Activated CD4-positive, alpha-beta T cell treated with anti-CD3 and anti-CD28 coated beads, Interleukin-2, amount 50 U/mL, for 48 hours (primary cell): ENCODE results near the gene HDAC1.
"Not testable (repeated sequence)": the region's sequence is repeated elsewhere in the genome, so short reads cannot be mapped to it uniquely, and the experiment has no call there.

Experiments
- DNase-seq, 2 experiments: peaks; one replicate each; pipeline ENCODE4 v3.0.0-alpha.2; 2020

Gene HDAC1

GRCh38 chr1:32291708-32292538 lies at the start of gene HDAC1:
TSS of gene HDAC1 (plus strand) at chr1:32292083. CDS start at chr1:32292170, 87 bp downstream.
- DNase-seq: peak; percentile 97 to 98

- no peak for DNase-seq
These were observed 49.5 kb upstream of the HDAC1 start for GRCh38 chr1:32242341-32242851.

- no peak for DNase-seq
These were observed 45.0 kb upstream of the HDAC1 start, which contains the start of gene FAM167B for GRCh38 chr1:32246888-32247273. TSS of gene FAM167B (plus strand) at chr1:32247222. CDS start at chr1:32247422, 200 bp downstream.

GRCh38 chr1:32247452-32247851 lies 44.4 kb upstream of the HDAC1 start:
- no peak for DNase-seq

GRCh38 chr1:32247983-32248889 lies 43.6 kb upstream of the HDAC1 start:
- DNase-seq: peak; percentile 90 to 93

GRCh38 chr1:32249831-32250525 lies 41.9 kb upstream of the HDAC1 start:
- DNase-seq: peak; percentile 82 to 86

GRCh38 chr1:32250893-32251716 lies 40.8 kb upstream of the HDAC1 start, which contains the start of gene LCK:
TSS of gene LCK (plus strand) at chr1:32251265. CDS start at chr1:32274330, 23,065 bp downstream.
- peak; percentile 80 to 82 for DNase-seq

GRCh38 chr1:32255072-32256071 lies 36.5 kb upstream of the HDAC1 start:
- no peak for DNase-seq

- no peak for DNase-seq
These were observed 35.2 kb upstream of the HDAC1 start for GRCh38 chr1:32256473-32257226.

- no peak for DNase-seq
These were observed 34.7 kb upstream of the HDAC1 start for GRCh38 chr1:32257227-32257508.

GRCh38 chr1:32263236-32263593 lies 28.7 kb upstream of the HDAC1 start:
- not testable (repeated sequence) for DNase-seq

GRCh38 chr1:32263744-32264143 lies 28.1 kb upstream of the HDAC1 start:
- no peak for DNase-seq

GRCh38 chr1:32265846-32266245 lies 26.0 kb upstream of the HDAC1 start:
- DNase-seq: no peak

- no peak for DNase-seq
These were observed 24.8 kb upstream of the HDAC1 start for GRCh38 chr1:32266921-32267591.

- DNase-seq: no peak
These were observed 22.1 kb upstream of the HDAC1 start for GRCh38 chr1:32269744-32270143.

GRCh38 chr1:32272557-32273390 lies 19.1 kb upstream of the HDAC1 start:
- DNase-seq: no peak

GRCh38 chr1:32273391-32274208 lies 18.3 kb upstream of the HDAC1 start:
- DNase-seq: peak; percentile 75 to 82
